DMS53 treated with DMSO at 0.1 percent for 48 hours (cell line): ENCODE data around the gene NIT2.

Source experiments
- DNase-seq: peaks from one replicate; lab custom pipeline; 2025; ENCODE audit not compliant: unreplicated experiment; lab: John Stamatoyannopoulos, UW

The NIT2 gene

DNA sequence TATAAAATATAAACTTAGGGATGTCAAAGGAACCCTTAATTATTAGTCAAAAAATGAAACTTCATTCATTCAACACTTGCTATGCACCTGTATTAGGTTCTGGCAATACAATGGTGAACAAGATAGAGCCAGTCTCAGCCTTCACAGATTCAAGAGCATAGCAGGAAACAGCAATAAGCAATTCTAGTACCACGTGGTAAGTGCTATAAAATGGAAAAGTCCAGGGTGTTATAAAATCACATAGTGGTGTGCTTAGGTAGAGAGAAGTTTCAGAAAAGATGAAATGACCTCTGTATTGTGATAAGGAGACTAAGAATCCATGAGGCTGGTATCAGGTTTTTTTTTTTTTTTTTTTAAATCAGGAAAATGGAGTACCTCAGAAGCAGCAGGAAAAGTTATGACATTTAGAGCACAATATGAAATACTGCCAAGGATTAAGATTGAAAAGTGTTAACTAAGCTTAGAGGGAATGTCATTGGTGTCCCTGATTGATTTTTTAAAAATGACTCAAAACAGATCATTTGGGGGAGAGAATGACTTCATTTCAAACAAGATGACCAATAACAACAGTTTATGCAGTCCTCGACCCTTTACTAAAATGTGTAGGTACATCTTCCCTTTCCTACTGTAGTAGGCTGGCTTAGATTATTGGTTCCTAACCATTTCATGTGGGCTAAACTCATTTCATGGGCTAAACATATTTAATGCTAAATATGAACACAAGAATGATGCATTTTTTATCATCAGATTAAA is 61.3 kb downstream of the NIT2 start:
- no peak for DNase-seq

GRCh38 chr3:100396967-100397366 is 62.4 kb downstream of the NIT2 start:
- no peak for DNase-seq

DNA sequence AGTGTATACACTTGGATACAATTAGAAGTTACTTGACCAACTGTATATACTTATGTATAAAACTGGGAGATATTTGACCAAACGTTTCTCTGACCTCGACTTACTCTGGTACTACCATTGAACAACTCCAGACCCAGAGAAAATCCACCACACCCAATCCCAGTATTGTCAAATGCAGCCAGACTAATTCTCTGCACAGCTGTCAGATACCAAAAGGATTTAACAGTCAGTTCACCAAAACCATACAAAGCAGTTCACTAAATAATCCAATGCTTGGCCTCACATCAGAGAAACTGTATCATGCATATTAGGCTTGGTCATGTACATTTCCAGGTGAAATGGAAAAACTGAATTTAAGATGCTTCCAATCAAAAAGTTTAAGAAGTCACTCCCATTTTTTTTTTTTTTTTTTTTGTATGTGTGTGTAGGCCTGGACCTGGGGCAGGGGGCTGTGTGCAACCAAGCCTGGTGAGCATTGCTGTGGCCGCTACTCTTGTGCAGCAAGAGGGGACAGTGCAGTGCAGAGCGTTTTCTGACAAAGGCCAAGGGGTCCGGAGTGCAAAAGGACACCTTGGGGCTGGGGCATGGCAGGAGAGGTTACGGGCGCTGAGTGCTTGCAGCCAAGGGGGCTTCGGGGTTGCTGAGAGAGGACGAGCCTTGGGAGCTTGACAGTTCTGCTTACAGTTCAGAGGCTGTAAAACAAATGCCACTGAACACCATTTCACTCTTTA is 64.9 kb downstream of the NIT2 start:
- DNase-seq, result no peak

DNA sequence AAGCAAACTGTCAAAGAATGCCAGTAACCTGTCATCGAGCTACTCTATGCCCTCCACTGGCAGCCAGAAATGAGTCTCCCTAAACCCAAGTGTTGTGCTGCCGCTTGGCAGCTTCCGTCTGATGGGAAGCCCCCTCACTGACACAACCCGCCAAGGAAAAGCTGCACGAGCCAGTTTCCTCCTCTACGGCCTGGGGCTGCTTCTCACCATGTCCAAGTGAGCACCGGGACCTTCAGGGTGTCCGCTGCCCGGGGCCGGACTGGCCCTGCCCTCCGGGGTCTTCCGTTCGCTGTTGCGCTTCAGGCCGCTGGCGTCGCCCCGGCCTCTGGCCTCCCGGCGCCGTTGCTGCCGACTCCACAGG is 65.8 kb downstream of the NIT2 start:
- no peak for DNase-seq

DNA sequence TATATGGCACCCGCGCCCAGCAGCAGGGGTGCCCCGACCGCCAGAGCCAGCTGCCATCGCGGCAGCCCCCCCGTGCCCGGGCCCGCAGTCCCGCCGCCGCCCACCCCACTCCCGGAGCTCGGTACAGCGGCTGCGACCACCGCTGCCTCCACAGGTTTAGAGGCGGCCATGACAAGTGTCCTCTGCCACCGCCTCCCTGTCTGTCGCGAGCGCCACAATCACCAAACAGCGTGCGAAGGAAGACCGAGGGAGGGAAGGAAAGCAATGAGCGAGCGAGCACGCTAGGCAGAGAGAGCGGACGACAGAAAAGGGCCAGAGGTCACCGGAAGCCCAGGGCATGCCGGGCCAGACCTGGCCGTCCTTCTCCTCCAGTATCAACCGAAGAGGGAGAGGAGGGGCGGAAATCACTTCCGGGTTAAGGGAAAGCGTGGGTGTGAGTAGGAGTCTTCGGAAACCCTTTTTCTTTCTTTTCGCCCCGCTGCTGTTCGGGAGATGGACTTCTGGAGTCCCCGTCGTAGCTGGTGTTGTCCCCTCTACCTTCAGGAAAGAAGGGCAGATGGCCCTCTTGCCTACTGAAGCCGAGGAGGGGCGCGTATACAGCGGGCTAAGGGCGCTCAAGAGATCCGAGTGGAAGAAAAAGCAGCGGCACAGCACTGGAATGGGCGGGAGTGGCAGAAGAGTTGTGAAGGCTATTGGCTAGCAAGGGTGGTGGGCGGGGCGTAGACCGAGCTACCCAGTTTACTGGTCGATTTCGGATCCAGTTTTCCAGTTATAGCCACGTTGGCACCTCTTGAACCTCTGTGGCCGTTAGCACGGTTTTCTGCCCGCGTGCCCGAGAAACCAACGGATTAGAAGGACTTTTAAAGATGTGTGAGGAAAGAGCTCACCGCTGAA is 66.5 kb downstream of the NIT2 start, which contains the start of the genes LNP1 and TOMM70:
LNP1 (plus strand) TSS at position 760 of the 894 bp plus-strand sequence. CDS start 28,191 bp downstream, outside the sequence.
TOMM70 (minus strand) TSS at position 310 of the 894 bp plus-strand sequence; CDS start at position 170, 140 bp downstream.
- DNase-seq, result peak; percentile 83

DNA sequence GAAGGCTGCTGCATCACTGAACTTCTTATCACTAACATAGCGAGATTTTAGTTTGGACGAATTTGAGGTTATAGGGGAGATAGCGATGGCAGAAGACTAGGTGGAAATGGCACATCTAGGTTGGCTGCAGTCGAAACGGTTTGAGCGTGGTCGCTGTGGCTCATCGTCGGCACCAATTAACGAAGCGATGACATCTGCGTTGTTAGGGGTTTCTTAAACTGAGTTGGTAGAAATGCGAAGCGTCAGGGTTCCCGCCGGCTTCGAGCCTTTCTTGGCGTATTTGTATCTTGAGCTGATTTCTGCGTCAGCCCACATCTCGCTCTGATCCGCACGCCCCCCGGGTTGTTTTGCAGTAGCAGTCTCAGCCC is 67.1 kb downstream of the NIT2 start:
- DNase-seq, result no peak

DNA sequence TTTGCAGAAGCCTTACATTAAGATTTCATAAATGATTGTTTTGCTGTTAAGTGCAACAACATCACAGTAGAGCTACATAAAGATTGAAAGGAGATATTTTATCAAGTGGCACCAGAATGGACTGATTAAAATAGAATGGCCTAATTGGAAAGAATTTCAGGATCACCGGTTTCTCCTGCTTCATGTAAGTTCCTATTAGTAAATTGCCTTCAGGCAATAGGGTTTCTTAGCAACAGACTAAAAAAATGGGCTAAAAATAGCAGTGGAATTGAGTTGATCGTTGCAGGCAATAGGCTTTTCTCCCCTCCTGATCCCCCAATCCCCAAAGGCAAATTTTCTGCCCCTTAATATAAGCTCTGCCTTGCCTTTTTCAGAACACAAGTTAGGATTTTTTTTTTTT is 67.7 kb downstream of the NIT2 start:
- no peak for DNase-seq

GRCh38 chr3:100402891-100403290 is 68.3 kb downstream of the NIT2 start:
- no peak for DNase-seq

GRCh38 chr3:100403362-100404249 is 69.0 kb downstream of the NIT2 start:
- DNase-seq, result no peak

DNA sequence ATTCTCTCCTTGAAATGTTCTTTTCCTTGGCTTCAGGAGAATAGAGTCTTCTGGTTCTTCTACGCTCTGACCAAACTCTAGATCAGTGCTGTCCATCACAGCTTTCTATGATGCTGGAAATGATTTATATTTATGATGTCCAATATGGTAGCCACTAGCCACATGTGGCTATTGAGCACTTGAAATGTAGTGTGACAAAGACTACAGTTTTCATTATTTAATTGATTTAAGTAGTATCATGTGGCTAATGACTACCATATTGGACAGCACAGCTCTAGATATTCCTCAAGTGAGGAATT is 69.6 kb downstream of the NIT2 start:
- DNase-seq, result no peak

- DNase-seq, result no peak
These were observed 72.6 kb downstream of the NIT2 start for GRCh38 chr3:100407164-100407563.

- no peak for DNase-seq
These were observed 73.5 kb downstream of the NIT2 start for GRCh38 chr3:100407977-100408532.
